Measurements from ENCODE around the gene CCDC9. TPM values are rescaled to one million over a fixed set of nuclear protein-coding genes. Genes with fewer than 3 reads are reported as not detected.

The CCDC9 gene
- total RNA-seq = 10 to 100 TPM; 27.9 to 48.7 TPM

- TF ChIP-seq CTCF (IDR thresholded peaks at IDR 0.05) (no peak), POLR2A (IDR thresholded peaks at IDR 0.05) (peak; percentile 86), POLR2AphosphoS5 (IDR thresholded peaks at IDR 0.05) (peak; percentile 95)
- Histone ChIP-seq H3K9me3 (no peaks in the 10 kb centered on the region), H3K4me1 (replicated peaks) (no peaks in the 10 kb centered on the region), H3K36me3 (peaks cover 5 to 15% of the 10 kb centered on the region in 2 donors), H3K27ac (peak within 1 kb of the TSS; percentile 92 to 94), H3K27me3 (replicated peaks; ENCODE audit: insufficient read depth) (no peaks in the 10 kb centered on the region), H3K4me3 (peak within 1 kb of the TSS; percentile 44 to 58)
- WGBS = 14% methylated on average over 55 of the region's 60 CpGs
- intact Hi-C loops (cut with DNase I) = no loop called here
- peak; percentile 94 for DNase-seq (ENCODE audit: low spot score)
Measured at GRCh38 chr19:47255879-47256692, at the start of gene CCDC9. CCDC9 (plus strand) TSS chr19:47256525; CDS start chr19:47258401, 1,876 bp downstream.

GRCh38 chr19:47209319-47210179, 46.8 kb upstream of the CCDC9 start:
- no peak for TF ChIP-seq CTCF (IDR thresholded peaks at IDR 0.05)
- no peak for TF ChIP-seq POLR2A (IDR thresholded peaks at IDR 0.05)
- TF ChIP-seq POLR2AphosphoS5 (IDR thresholded peaks at IDR 0.05) = no peak
- Histone ChIP-seq H3K27ac (no peak overlapping the region), H3K36me3 (no peaks in the 10 kb centered on the region), H3K4me1 (replicated peaks) (no peaks in the 10 kb centered on the region), H3K9me3 (no peaks in the 10 kb centered on the region), H3K27me3 (replicated peaks; ENCODE audit: insufficient read depth) (no peaks in the 10 kb centered on the region), H3K4me3 (no peak overlapping the region)
- DNase-seq (ENCODE audit: low spot score) = no peak
- intact Hi-C loops (cut with DNase I) = loop anchor here (2.0 kb wide), 1 partner anchor 37 kb away; no protein-coding TSS in a partner anchor
- 76% methylated on average over 13 of the region's 13 CpGs for WGBS

GRCh38 chr19:47210180-47210490, 46.2 kb upstream of the CCDC9 start:
- H3K9me3 ChIP-seq = no peaks in the 10 kb centered on the region
- H3K27ac ChIP-seq = no peak overlapping the region
- no peaks in the 10 kb centered on the region for H3K27me3 ChIP-seq (replicated peaks; ENCODE audit: insufficient read depth)
- H3K4me1 ChIP-seq (replicated peaks) = no peaks in the 10 kb centered on the region
- H3K4me3 ChIP-seq = no peak overlapping the region
- intact Hi-C loops (cut with DNase I) = loop anchor here (2.0 kb wide), 1 partner anchor 37 kb away; no protein-coding TSS in a partner anchor
- no peaks in the 10 kb centered on the region for H3K36me3 ChIP-seq
- TF ChIP-seq POLR2AphosphoS5 (IDR thresholded peaks at IDR 0.05) = no peak
- TF ChIP-seq CTCF (IDR thresholded peaks at IDR 0.05) = no peak
- TF ChIP-seq POLR2A (IDR thresholded peaks at IDR 0.05) = no peak
- DNase-seq (ENCODE audit: low spot score) = no peak

- WGBS = 35% methylated on average over 19 of the region's 19 CpGs
- no peaks in the 10 kb centered on the region for H3K4me1 ChIP-seq (replicated peaks)
- DNase-seq (ENCODE audit: low spot score) = peak; percentile 78
- H3K27ac ChIP-seq = peak overlapping the region in 1 of 2 donors; percentile 53
- no peak overlapping the region for H3K4me3 ChIP-seq
- intact Hi-C loops (cut with DNase I) = loop anchor here (2.0 kb wide), 1 partner anchor 36 kb away; no protein-coding TSS in a partner anchor
- TF ChIP-seq CTCF (IDR thresholded peaks at IDR 0.05) (peak; percentile 44 to 87 (median 84)), POLR2A (IDR thresholded peaks at IDR 0.05) (no peak), POLR2AphosphoS5 (IDR thresholded peaks at IDR 0.05) (peak; percentile 72)
- H3K27me3 ChIP-seq (replicated peaks; ENCODE audit: insufficient read depth) = no peaks in the 10 kb centered on the region
- no peaks in the 10 kb centered on the region for H3K9me3 ChIP-seq
- no peaks in the 10 kb centered on the region for H3K36me3 ChIP-seq
Measured at GRCh38 chr19:47210689-47211316, 45.5 kb upstream of the CCDC9 start.

Data from prostate gland (tissue), 2 donors.